HG02571 (cell line): Measurements from ENCODE around the gene SLC7A6OS.
A peak's percentile ranks its signal among the peaks of the same experiment; 100 is the strongest.

Experiments used
- ATAC-seq: cut with Tn5 transposase; IDR thresholded peaks from one replicate; pipeline ENCODE4 v1.9.1; 2021; ENCODE audit warnings: mild to moderate bottlenecking, moderate library complexity; ENCODE audit not compliant: unreplicated experiment

SLC7A6OS gene

GRCh38 chr16:68310774-68311511 is at the start of gene SLC7A6OS, which contains the start of gene PRMT7:
SLC7A6OS (minus strand) TSS chr16:68310946; CDS start chr16:68310926, 20 bp downstream.
PRMT7 (plus strand) TSS chr16:68311019; CDS start chr16:68315980, 4,961 bp downstream.
- ATAC-seq: peak; percentile 99

GRCh38 chr16:68359398-68360191 is 48.8 kb upstream of the SLC7A6OS start:
- no peak for ATAC-seq

- no peak for ATAC-seq
Measured at GRCh38 chr16:68358951-68359350, 48.2 kb upstream of the SLC7A6OS start.

- ATAC-seq: no peak
Measured at GRCh38 chr16:68357923-68358322, 47.2 kb upstream of the SLC7A6OS start.

GRCh38 chr16:68357521-68357922 is 46.8 kb upstream of the SLC7A6OS start:
- ATAC-seq: no peak

GRCh38 chr16:68356919-68357286 is 46.2 kb upstream of the SLC7A6OS start:
- no peak for ATAC-seq

- ATAC-seq: peak; percentile 68
Measured at GRCh38 chr16:68356249-68356918, 45.6 kb upstream of the SLC7A6OS start.

- ATAC-seq: no peak
Measured at GRCh38 chr16:68355447-68356248, 44.9 kb upstream of the SLC7A6OS start.

- no peak for ATAC-seq
Measured at GRCh38 chr16:68354816-68355215, 44.1 kb upstream of the SLC7A6OS start.

- ATAC-seq: no peak
Measured at GRCh38 chr16:68353366-68353765, 42.6 kb upstream of the SLC7A6OS start.

GRCh38 chr16:68351991-68352431 is 41.3 kb upstream of the SLC7A6OS start:
- ATAC-seq: no peak

- no peak for ATAC-seq
Measured at GRCh38 chr16:68351463-68351862, 40.7 kb upstream of the SLC7A6OS start.

- ATAC-seq: no peak
Measured at GRCh38 chr16:68350813-68351350, 40.1 kb upstream of the SLC7A6OS start.

- no peak for ATAC-seq
Measured at GRCh38 chr16:68349838-68350410, 39.2 kb upstream of the SLC7A6OS start.

GRCh38 chr16:68348639-68349445 is 38.1 kb upstream of the SLC7A6OS start:
- ATAC-seq: no peak

- ATAC-seq: no peak
Measured at GRCh38 chr16:68347605-68348004, 36.9 kb upstream of the SLC7A6OS start.

- ATAC-seq: no peak
Measured at GRCh38 chr16:68346892-68347480, 36.2 kb upstream of the SLC7A6OS start.

GRCh38 chr16:68345958-68346635 is 35.4 kb upstream of the SLC7A6OS start:
- no peak for ATAC-seq
